PFSK-1 (cell line): Measurements from ENCODE around the gene POLR3E.

ENCODE experiments used
- POLR2AphosphoS5 ChIP-seq: IDR thresholded peaks from 2 replicates; pipeline ENCODE4 v1.6.1; 2012; ENCODE audit warnings: low read depth, mild to moderate bottlenecking, control low read depth, low read length, moderate library complexity
- SIN3A ChIP-seq: IDR thresholded peaks from 2 replicates; pipeline ENCODE4 v1.6.1; 2012; ENCODE audit warnings: mild to moderate bottlenecking, low read length, moderate library complexity, borderline replicate concordance; ENCODE audit not compliant: insufficient read depth
- TF ChIP-seq, protein P1 (sequence below), 2 experiments: IDR thresholded peaks; 2 replicates each; pipeline versions ENCODE4 v1.6.1 to v1.8.0; 2011 to 2012; ENCODE audit warnings: low read depth in 2 of 2, low read length in 2 of 2, control low read depth in 1 of 2, inconsistent platforms in 1 of 2, mild to moderate bottlenecking in 1 of 2, moderate library complexity in 1 of 2; ENCODE audit not compliant: insufficient read depth in 1 of 2

DNA sequence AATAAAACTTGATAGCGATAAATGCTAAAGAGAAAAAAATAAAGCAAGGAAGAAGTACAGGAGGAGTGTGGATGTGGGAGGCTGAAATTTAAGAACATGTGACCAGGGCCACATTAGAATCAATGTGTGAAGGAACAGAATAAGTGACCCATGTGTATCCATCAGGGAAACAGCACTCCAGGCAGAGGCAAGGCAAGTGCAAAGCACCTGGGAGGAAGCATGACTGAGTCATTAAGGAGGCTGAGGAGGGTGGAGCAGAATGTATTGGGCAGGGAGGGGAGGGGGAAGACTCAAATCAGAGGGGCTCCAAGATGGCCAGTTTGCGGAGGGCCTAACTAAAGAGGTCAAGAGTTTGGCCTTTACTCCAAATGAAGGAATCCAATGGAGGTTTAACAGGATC lies 69.2 kb downstream of the POLR3E start:
- TF ChIP-seq POLR2AphosphoS5 = no peak
- TF ChIP-seq, protein P1, sequence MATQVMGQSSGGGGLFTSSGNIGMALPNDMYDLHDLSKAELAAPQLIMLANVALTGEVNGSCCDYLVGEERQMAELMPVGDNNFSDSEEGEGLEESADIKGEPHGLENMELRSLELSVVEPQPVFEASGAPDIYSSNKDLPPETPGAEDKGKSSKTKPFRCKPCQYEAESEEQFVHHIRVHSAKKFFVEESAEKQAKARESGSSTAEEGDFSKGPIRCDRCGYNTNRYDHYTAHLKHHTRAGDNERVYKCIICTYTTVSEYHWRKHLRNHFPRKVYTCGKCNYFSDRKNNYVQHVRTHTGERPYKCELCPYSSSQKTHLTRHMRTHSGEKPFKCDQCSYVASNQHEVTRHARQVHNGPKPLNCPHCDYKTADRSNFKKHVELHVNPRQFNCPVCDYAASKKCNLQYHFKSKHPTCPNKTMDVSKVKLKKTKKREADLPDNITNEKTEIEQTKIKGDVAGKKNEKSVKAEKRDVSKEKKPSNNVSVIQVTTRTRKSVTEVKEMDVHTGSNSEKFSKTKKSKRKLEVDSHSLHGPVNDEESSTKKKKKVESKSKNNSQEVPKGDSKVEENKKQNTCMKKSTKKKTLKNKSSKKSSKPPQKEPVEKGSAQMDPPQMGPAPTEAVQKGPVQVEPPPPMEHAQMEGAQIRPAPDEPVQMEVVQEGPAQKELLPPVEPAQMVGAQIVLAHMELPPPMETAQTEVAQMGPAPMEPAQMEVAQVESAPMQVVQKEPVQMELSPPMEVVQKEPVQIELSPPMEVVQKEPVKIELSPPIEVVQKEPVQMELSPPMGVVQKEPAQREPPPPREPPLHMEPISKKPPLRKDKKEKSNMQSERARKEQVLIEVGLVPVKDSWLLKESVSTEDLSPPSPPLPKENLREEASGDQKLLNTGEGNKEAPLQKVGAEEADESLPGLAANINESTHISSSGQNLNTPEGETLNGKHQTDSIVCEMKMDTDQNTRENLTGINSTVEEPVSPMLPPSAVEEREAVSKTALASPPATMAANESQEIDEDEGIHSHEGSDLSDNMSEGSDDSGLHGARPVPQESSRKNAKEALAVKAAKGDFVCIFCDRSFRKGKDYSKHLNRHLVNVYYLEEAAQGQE (IDR thresholded peaks at IDR 0.05; ENCODE audit: insufficient read depth in 1 of 2, low read depth in 2 of 2, low read length in 2 of 2) = no peak
- TF ChIP-seq SIN3A = no peak
